ENCODE data around the gene SEMA3C.

Gene SEMA3C

GRCh38 chr7:80774843-80775242, 144.0 kb downstream of the SEMA3C start:
- no peak for DNase-seq

- no peak for DNase-seq
Observed at GRCh38 chr7:80773787-80774508, 144.9 kb downstream of the SEMA3C start.

- DNase-seq: peak; percentile 16
Observed at GRCh38 chr7:80772347-80772993, 146.4 kb downstream of the SEMA3C start.

- no peak for DNase-seq
Observed at GRCh38 chr7:80771523-80771922, 147.3 kb downstream of the SEMA3C start.

GRCh38 chr7:80770675-80771081, 148.2 kb downstream of the SEMA3C start:
- no peak for DNase-seq

GRCh38 chr7:80770061-80770460, 148.8 kb downstream of the SEMA3C start:
- no peak for DNase-seq

GRCh38 chr7:80768756-80769155, 150.1 kb downstream of the SEMA3C start:
- DNase-seq: no peak

GRCh38 chr7:80767654-80768053, 151.2 kb downstream of the SEMA3C start:
- no peak for DNase-seq

GRCh38 chr7:80766724-80767123, 152.1 kb downstream of the SEMA3C start:
- DNase-seq: no peak

- no peak for DNase-seq
Observed at GRCh38 chr7:80764132-80764531, 154.7 kb downstream of the SEMA3C start.

GRCh38 chr7:80763704-80764103, 155.1 kb downstream of the SEMA3C start:
- DNase-seq: no peak

GRCh38 chr7:80763289-80763688, 155.6 kb downstream of the SEMA3C start:
- DNase-seq: no peak

GRCh38 chr7:80760292-80760691, 158.6 kb downstream of the SEMA3C start:
- peak; percentile 76 for DNase-seq

GRCh38 chr7:80752954-80753690, 165.7 kb downstream of the SEMA3C start:
- DNase-seq: no peak

GRCh38 chr7:80749270-80749669, 169.6 kb downstream of the SEMA3C start:
- DNase-seq: no peak

GRCh38 chr7:80748363-80749042, 170.3 kb downstream of the SEMA3C start:
- no peak for DNase-seq

GRCh38 chr7:80740778-80741545, 177.9 kb downstream of the SEMA3C start:
- DNase-seq: no peak

GRCh38 chr7:80736371-80737125, 182.3 kb downstream of the SEMA3C start:
- DNase-seq: no peak

GRCh38 chr7:80735330-80735729, 183.5 kb downstream of the SEMA3C start:
- DNase-seq: no peak

- no peak for DNase-seq
Observed at GRCh38 chr7:80734011-80734410, 184.8 kb downstream of the SEMA3C start.

- no peak for DNase-seq
Observed at GRCh38 chr7:80733333-80733915, 185.4 kb downstream of the SEMA3C start.
